Upper lobe of right lung (tissue), 1 donor: ENCODE data around the gene SLC22A31. TPM values are rescaled to one million over a fixed set of nuclear protein-coding genes. Genes with fewer than 3 reads are reported as not detected.

Experiments used
- ATAC-seq: fragments of 200-7000 bp; cut with Tn5 transposase; one replicate; pipeline ENCODE4 v1.9.1; 2020; ENCODE audit warnings: mild to moderate bottlenecking, moderate library complexity
- DNase-seq: peaks from one replicate; pipeline ENCODE4 v3.0.0-alpha.2; 2020
- H3K27ac ChIP-seq: fragments of 200-600 bp; one replicate; pipeline ENCODE4 v1.8.0; 2022
- H3K27me3 ChIP-seq: fragments of 200-600 bp; one replicate; pipeline ENCODE4 v1.8.0; 2022; ENCODE audit warnings: mild to moderate bottlenecking
- H3K36me3 ChIP-seq: fragments of 200-600 bp; one replicate; pipeline ENCODE4 v1.8.0; 2022
- H3K4me1 ChIP-seq: fragments of 200-600 bp; one replicate; pipeline ENCODE4 v1.8.0; 2022
- H3K4me3 ChIP-seq: fragments of 200-600 bp; one replicate; pipeline ENCODE4 v1.8.0; 2022; ENCODE audit warnings: mild to moderate bottlenecking
- H3K9me3 ChIP-seq: fragments of 200-600 bp; one replicate; pipeline ENCODE4 v1.8.0; 2022
- intact Hi-C: fragments of 100-400 bp; cut with DNase I; formaldehyde crosslinking; loops from one replicate; pipeline ENCODE4 v1.11.0; 2022
- total RNA-seq: library from RNA; stranded (reverse); fragmentation: NEBNext Ultra II Directional; extraction: Animal tissue kit (Norgen Biotek cat#: 25700); gene quantifications from one replicate; pipeline ENCODE4 v1.2.1, GENCODE V29; 2021
- TF ChIP-seq, protein P1 (sequence below): fragments of 200-600 bp; IDR thresholded peaks from one replicate; pipeline ENCODE4 v1.8.0; 2022; ENCODE audit warnings: antibody characterized with exemption
- donor health status: DM: no; HTN: yes; CAD: no; lungs with severe emphysema.

Gene SLC22A31
- total RNA-seq, 1 donor from 2014 or later = 136 TPM

- DNase-seq = no peak
- peaks cover 24% of the 10 kb centered on the region for H3K27me3 ChIP-seq
- intact Hi-C loops = no loop called here
Measured at GRCh38 chr16:89179148-89179484, 21.2 kb downstream of the SLC22A31 start.

DNA sequence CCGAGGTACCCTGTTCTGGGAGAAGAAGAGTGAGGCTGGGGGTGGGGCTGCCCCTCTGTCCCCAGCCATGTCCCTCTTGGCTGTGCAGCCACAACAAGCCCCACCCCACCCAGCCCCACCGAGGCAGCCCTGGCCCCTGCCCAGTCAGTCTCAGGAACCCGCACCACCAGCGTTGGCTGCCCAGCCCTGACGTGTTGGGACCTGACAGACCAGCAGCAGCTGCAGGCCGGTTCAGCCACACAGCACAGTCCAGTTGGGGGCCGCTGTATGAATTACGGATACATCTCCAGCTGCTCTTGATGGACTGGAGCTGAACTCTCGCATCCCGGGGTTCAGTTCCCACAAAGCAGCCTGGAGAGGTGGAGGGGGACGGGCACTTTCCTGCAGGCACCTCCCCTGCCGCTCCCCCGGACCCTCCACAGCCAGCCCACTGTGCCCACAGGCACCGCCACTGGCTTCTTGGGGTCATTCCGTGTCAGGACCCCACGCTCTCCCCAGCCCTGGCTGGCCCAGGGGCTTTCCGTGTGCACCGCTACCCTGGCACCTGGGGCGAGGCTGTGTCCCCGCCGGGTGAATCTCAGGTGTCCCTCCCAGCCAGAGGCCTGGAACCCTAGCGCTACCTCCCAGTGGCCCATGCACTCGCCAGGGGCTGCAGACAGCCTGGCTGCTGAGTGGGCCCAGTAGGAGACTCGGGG, 21.7 kb downstream of the SLC22A31 start:
- DNase-seq (no peak), ATAC-seq (no peak)
- intact Hi-C loops = no loop called here
- Histone ChIP-seq H3K4me1 (no peaks in the 10 kb centered on the region), H3K27me3 (peaks cover 24% of the 10 kb centered on the region), H3K4me3 (no peak overlapping the region), H3K27ac (no peak overlapping the region), H3K36me3 (no peaks in the 10 kb centered on the region), H3K9me3 (no peaks in the 10 kb centered on the region)
- TF ChIP-seq, protein P1, sequence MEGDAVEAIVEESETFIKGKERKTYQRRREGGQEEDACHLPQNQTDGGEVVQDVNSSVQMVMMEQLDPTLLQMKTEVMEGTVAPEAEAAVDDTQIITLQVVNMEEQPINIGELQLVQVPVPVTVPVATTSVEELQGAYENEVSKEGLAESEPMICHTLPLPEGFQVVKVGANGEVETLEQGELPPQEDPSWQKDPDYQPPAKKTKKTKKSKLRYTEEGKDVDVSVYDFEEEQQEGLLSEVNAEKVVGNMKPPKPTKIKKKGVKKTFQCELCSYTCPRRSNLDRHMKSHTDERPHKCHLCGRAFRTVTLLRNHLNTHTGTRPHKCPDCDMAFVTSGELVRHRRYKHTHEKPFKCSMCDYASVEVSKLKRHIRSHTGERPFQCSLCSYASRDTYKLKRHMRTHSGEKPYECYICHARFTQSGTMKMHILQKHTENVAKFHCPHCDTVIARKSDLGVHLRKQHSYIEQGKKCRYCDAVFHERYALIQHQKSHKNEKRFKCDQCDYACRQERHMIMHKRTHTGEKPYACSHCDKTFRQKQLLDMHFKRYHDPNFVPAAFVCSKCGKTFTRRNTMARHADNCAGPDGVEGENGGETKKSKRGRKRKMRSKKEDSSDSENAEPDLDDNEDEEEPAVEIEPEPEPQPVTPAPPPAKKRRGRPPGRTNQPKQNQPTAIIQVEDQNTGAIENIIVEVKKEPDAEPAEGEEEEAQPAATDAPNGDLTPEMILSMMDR = no peak

More at GRCh38 chr16:89179148-89179484, 21.2 kb downstream of the SLC22A31 start:
- H3K4me1 ChIP-seq = no peaks in the 10 kb centered on the region
- H3K27ac ChIP-seq = no peak overlapping the region
- H3K9me3 ChIP-seq = no peaks in the 10 kb centered on the region
- ATAC-seq = no peak
- H3K36me3 ChIP-seq = no peaks in the 10 kb centered on the region
- TF ChIP-seq, protein P1 = no peak
- no peak overlapping the region for H3K4me3 ChIP-seq

- no peak overlapping the region for H3K27ac ChIP-seq
- no peaks in the 10 kb centered on the region for H3K36me3 ChIP-seq
- no peak for DNase-seq
- ATAC-seq = no peak
- TF ChIP-seq, protein P1 = no peak
- peaks cover 19% of the 10 kb centered on the region for H3K27me3 ChIP-seq
- H3K4me3 ChIP-seq = no peak overlapping the region
- intact Hi-C loops = no loop called here
- H3K9me3 ChIP-seq = no peaks in the 10 kb centered on the region
- no peaks in the 10 kb centered on the region for H3K4me1 ChIP-seq
Measured at GRCh38 chr16:89177501-89177900, 22.8 kb downstream of the SLC22A31 start.

DNA sequence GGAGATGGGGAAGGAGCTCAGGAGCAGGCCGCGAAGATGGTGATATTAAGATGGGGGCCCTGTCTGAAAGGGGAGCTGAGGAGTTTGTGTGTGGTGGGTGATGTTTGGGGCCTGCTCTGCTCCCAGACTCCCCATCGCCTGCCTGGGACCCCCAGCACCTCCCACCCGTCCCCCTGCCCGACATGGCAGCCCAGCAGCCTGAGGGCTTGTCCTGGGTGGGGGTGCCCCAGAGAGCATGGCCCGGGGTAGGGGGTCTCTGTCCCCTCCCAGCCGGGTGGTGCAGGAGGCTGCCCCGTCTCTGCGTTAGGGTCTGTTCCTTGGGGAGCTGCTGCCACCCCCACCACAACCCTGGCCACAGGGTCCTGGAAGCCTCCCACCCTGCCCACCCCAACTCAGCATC, 23.6 kb downstream of the SLC22A31 start:
- TF ChIP-seq, protein P1 = no peak
- Histone ChIP-seq H3K4me3 (no peak overlapping the region), H3K27me3 (peaks cover 16% of the 10 kb centered on the region), H3K27ac (no peak overlapping the region), H3K36me3 (no peaks in the 10 kb centered on the region), H3K4me1 (peaks cover 1% of the 10 kb centered on the region), H3K9me3 (no peaks in the 10 kb centered on the region)
- intact Hi-C loops = no loop called here
- no peak for ATAC-seq
- DNase-seq = no peak

DNA sequence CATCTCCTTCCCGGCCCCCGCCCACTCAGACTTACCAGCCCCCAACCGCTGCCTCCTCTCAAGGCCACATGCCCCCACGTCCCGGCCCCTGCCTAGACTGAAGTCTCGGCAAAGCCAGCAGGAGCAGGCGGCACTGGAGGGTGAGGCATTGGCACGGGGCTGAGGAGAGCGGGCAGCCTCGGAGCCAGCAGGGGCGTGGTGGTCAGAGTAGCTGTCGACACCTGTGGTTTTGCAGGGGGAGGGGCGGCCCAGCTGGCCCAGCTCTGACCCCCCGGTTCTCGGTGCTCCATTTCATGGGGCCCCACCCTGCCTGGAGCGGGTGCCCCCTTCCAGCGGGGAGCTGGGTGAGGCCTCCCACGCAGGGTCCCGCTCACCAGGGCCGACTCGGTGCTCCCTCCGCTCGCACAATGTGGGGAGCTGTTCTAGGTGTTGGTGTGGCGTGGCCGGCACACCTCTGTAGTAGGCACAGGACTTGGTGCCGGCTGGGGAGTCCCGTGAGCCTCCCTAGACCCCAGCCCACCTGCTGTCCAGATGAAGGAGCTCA, 24.1 kb downstream of the SLC22A31 start:
- ATAC-seq = no peak
- H3K27ac ChIP-seq = no peak overlapping the region
- TF ChIP-seq, protein P1 = no peak
- intact Hi-C loops = no loop called here
- peaks cover 4% of the 10 kb centered on the region for H3K4me1 ChIP-seq
- H3K4me3 ChIP-seq = no peak overlapping the region
- H3K27me3 ChIP-seq = peaks cover 13% of the 10 kb centered on the region
- no peak for DNase-seq
- H3K9me3 ChIP-seq = no peaks in the 10 kb centered on the region
- no peaks in the 10 kb centered on the region for H3K36me3 ChIP-seq
